ENCODE measurements around the gene MEIOSIN.

DNA sequence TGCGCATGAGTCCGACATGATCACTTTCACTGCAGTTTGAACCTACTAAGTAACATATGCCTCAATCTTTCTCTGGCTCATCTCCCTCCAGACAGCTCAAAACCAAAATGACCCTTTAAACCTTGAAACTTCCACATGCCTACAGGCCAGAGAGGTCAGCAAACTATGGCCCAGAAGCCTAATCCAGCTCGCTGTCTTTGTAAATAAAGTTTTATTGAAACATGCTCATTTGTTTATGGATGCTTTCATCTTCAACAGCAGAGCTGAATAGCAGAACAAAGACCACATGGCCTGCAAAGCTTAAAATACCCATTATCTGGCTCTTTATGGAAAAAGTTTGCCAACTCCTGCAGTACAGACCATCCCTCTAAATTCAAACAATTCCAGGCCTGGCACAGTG is 18.1 kb upstream of the MEIOSIN start:
- TF ChIP-seq POLR2A (IDR thresholded peaks at IDR 0.05; ENCODE audit: low read length): no peak
- TF ChIP-seq GATA1 (IDR thresholded peaks at IDR 0.05; ENCODE audit: low read depth, low read length): no peak
